Measurements from ENCODE around the gene OR6C76.

OR6C76 gene

GRCh38 chr12:55425954-55426353, at the start of gene OR6C76:
Gene OR6C76 (plus strand): TSS chr12:55426254. CDS start chr12:55426254, 0 bp downstream.
- POLR2A ChIA-PET: no interaction called here
- H3K4me3 ChIP-seq (ENCODE audit: low read depth, low read length): no peak within 1 kb of the TSS
- no peaks in the 10 kb centered on the region for H3K9me3 ChIP-seq (ENCODE audit: control insufficient read depth, insufficient read depth, low read depth, low read length)
- H3K27ac ChIP-seq (ENCODE audit: extremely low read depth, low read depth, low read length): no peak within 1 kb of the TSS
- no peaks in the 10 kb centered on the region for H3K36me3 ChIP-seq (ENCODE audit: control insufficient read depth in 2 of 2, insufficient read depth in 1 of 2, low read length in 2 of 2)
- TF ChIP-seq KLF9 (tag by site-specific recombination; IDR thresholded peaks at IDR 0.05; ENCODE audit: low read depth): no peak
- no peak for TF ChIP-seq ZNF560 (tag by site-specific recombination; IDR thresholded peaks at IDR 0.05; ENCODE audit: borderline replicate concordance)
- no peak for TF ChIP-seq ZSCAN23 (tag by site-specific recombination; IDR thresholded peaks at IDR 0.05)
- no peak for TF ChIP-seq ZNF623 (tag by site-specific recombination; IDR thresholded peaks at IDR 0.05)
- TF ChIP-seq ZBTB7A (tag by site-specific recombination; IDR thresholded peaks at IDR 0.05; ENCODE audit: low read depth): no peak
- TF ChIP-seq EGR2 (tag by site-specific recombination; IDR thresholded peaks at IDR 0.05; ENCODE audit: low read depth): no peak
- no peak for TF ChIP-seq ZBTB21 (tag by site-specific recombination; IDR thresholded peaks at IDR 0.05)
- CTCF ChIA-PET: no interaction called here
- H3K4me1 ChIP-seq (ENCODE audit: control insufficient read depth, insufficient read depth, low read length): no peaks in the 10 kb centered on the region

GRCh38 chr12:55385891-55386290, 40.2 kb upstream of the OR6C76 start:
- TF ChIP-seq SCRT2 (tag by site-specific recombination; IDR thresholded peaks at IDR 0.05) (no peak), ZBTB6 (tag by site-specific recombination; IDR thresholded peaks at IDR 0.05) (no peak), ZNF670 (tag by site-specific recombination; IDR thresholded peaks at IDR 0.05; ENCODE audit: low read depth) (no peak), ZBTB21 (tag by site-specific recombination; IDR thresholded peaks at IDR 0.05) (no peak), ZNF366 (tag by site-specific recombination; conservative IDR thresholded peaks at IDR 0.05) (0 out of 2 replicates have a peak, but pooled peaks have one; percentile 23), IKZF3 (tag by site-specific recombination; IDR thresholded peaks at IDR 0.05) (no peak)
- CTCF ChIA-PET: no interaction called here

GRCh38 chr12:55392032-55392795, 33.8 kb upstream of the OR6C76 start:
- Histone ChIP-seq H3K4me1 (ENCODE audit: control insufficient read depth, insufficient read depth, low read length) (no peaks in the 10 kb centered on the region), H3K36me3 (ENCODE audit: control insufficient read depth in 2 of 2, insufficient read depth in 1 of 2, low read length in 2 of 2) (no peaks in the 10 kb centered on the region), H3K9me3 (ENCODE audit: control insufficient read depth, insufficient read depth, low read depth, low read length) (no peaks in the 10 kb centered on the region), H3K27ac (ENCODE audit: extremely low read depth, low read depth, low read length) (no peak overlapping the region), H3K4me3 (ENCODE audit: low read depth, low read length) (no peak overlapping the region)
- TF ChIP-seq ZNF529 (tag by site-specific recombination; IDR thresholded peaks at IDR 0.05; ENCODE audit: insufficient replicate concordance) (no peak), ZNF843 (tag by site-specific recombination; IDR thresholded peaks at IDR 0.05) (no peak)
- ChIA-PET POLR2A (no interaction called here), CTCF (interaction anchor here (0.6 to 0.8 kb wide), 2 partner anchors 27 to 77 kb away, joined by 3 to 4 read pairs; no protein-coding TSS in a partner anchor)

More at GRCh38 chr12:55385891-55386290, 40.2 kb upstream of the OR6C76 start:
- Histone ChIP-seq H3K4me1 (ENCODE audit: control insufficient read depth, insufficient read depth, low read length) (no peaks in the 10 kb centered on the region), H3K27ac (ENCODE audit: extremely low read depth, low read depth, low read length) (no peak overlapping the region), H3K36me3 (ENCODE audit: control insufficient read depth in 2 of 2, insufficient read depth in 1 of 2, low read length in 2 of 2) (no peaks in the 10 kb centered on the region), H3K9me3 (ENCODE audit: control insufficient read depth, insufficient read depth, low read depth, low read length) (no peaks in the 10 kb centered on the region), H3K4me3 (ENCODE audit: low read depth, low read length) (no peak overlapping the region)
- POLR2A ChIA-PET: no interaction called here

- no peaks in the 10 kb centered on the region for H3K36me3 ChIP-seq (ENCODE audit: control insufficient read depth in 2 of 2, insufficient read depth in 1 of 2, low read length in 2 of 2)
- H3K4me1 ChIP-seq (ENCODE audit: control insufficient read depth, insufficient read depth, low read length): no peaks in the 10 kb centered on the region
- H3K4me3 ChIP-seq (ENCODE audit: low read depth, low read length): no peak overlapping the region
- POLR2A ChIA-PET: no interaction called here
- no peaks in the 10 kb centered on the region for H3K9me3 ChIP-seq (ENCODE audit: control insufficient read depth, insufficient read depth, low read depth, low read length)
- CTCF ChIA-PET: no interaction called here
- H3K27ac ChIP-seq (ENCODE audit: extremely low read depth, low read depth, low read length): no peak overlapping the region
- TF ChIP-seq GLIS1 (tag by site-specific recombination; IDR thresholded peaks at IDR 0.05): no peak
- TF ChIP-seq ZNF645 (tag by site-specific recombination; IDR thresholded peaks at IDR 0.05): no peak
- TF ChIP-seq ZNF701 (tag by site-specific recombination; IDR thresholded peaks at IDR 0.05): no peak
- no peak for TF ChIP-seq ZXDB (tag by site-specific recombination; IDR thresholded peaks at IDR 0.05)
- no peak for TF ChIP-seq ZNF221 (tag by site-specific recombination; IDR thresholded peaks at IDR 0.05; ENCODE audit: borderline replicate concordance)
- TF ChIP-seq ZNF76 (tag by site-specific recombination; IDR thresholded peaks at IDR 0.05; ENCODE audit: borderline replicate concordance, low read depth): no peak
- TF ChIP-seq ZNF596 (tag by site-specific recombination; IDR thresholded peaks at IDR 0.05): no peak
- TF ChIP-seq ZFP69B (tag by site-specific recombination; IDR thresholded peaks at IDR 0.05): no peak
- no peak for TF ChIP-seq SCRT2 (tag by site-specific recombination; IDR thresholded peaks at IDR 0.05)
- no peak for TF ChIP-seq HOXC10 (CRISPR knock-in tag; IDR thresholded peaks at IDR 0.05)
- TF ChIP-seq ZNF791 (tag by site-specific recombination; IDR thresholded peaks at IDR 0.05): no peak
- no peak for TF ChIP-seq ZNF549 (tag by site-specific recombination; IDR thresholded peaks at IDR 0.05)
- TF ChIP-seq ZNF585B (tag by site-specific recombination; IDR thresholded peaks at IDR 0.05): no peak
Measured at GRCh38 chr12:55396326-55396725, 29.7 kb upstream of the OR6C76 start.
